NCI-H1436 (cell line): ENCODE data around the gene MED13.

Experiments
- DNase-seq: peaks from one replicate; lab custom pipeline; 2025; lab: John Stamatoyannopoulos, UW

Gene MED13

GRCh38 chr17:62064791-62065563 lies at the start of gene MED13:
TSS of gene MED13 (minus strand) at chr17:62065278. CDS start at chr17:62065205, 73 bp downstream.
- peak; percentile 32 for DNase-seq

GRCh38 chr17:62112229-62112628 lies 47.2 kb upstream of the MED13 start:
- DNase-seq: no peak

- DNase-seq: no peak
Observed at GRCh38 chr17:62111562-62112171, 46.6 kb upstream of the MED13 start.

GRCh38 chr17:62110923-62111484 lies 45.9 kb upstream of the MED13 start:
- DNase-seq: no peak

- DNase-seq: no peak
Observed at GRCh38 chr17:62109924-62110323, 44.8 kb upstream of the MED13 start.

GRCh38 chr17:62109378-62109902 lies 44.4 kb upstream of the MED13 start:
- DNase-seq: peak; percentile 93

GRCh38 chr17:62105861-62106260 lies 40.8 kb upstream of the MED13 start:
- DNase-seq: no peak

GRCh38 chr17:62105357-62105756 lies 40.3 kb upstream of the MED13 start:
- DNase-seq: no peak

GRCh38 chr17:62101515-62101914 lies 36.4 kb upstream of the MED13 start:
- DNase-seq: no peak

GRCh38 chr17:62101090-62101489 lies 36.0 kb upstream of the MED13 start:
- DNase-seq: peak; percentile 79

GRCh38 chr17:62100055-62100454 lies 35.0 kb upstream of the MED13 start:
- no peak for DNase-seq

GRCh38 chr17:62099532-62099931 lies 34.5 kb upstream of the MED13 start:
- DNase-seq: no peak

GRCh38 chr17:62098623-62099231 lies 33.6 kb upstream of the MED13 start:
- DNase-seq: no peak

GRCh38 chr17:62096401-62096670 lies 31.3 kb upstream of the MED13 start:
- DNase-seq: no peak

- DNase-seq: no peak
Observed at GRCh38 chr17:62094175-62094574, 29.1 kb upstream of the MED13 start.

- DNase-seq: no peak
Observed at GRCh38 chr17:62093188-62094155, 28.4 kb upstream of the MED13 start.

GRCh38 chr17:62092784-62093183 lies 27.7 kb upstream of the MED13 start:
- DNase-seq: no peak

GRCh38 chr17:62091804-62092203 lies 26.7 kb upstream of the MED13 start:
- DNase-seq: no peak

- DNase-seq: no peak
Observed at GRCh38 chr17:62090868-62091267, 25.8 kb upstream of the MED13 start.

- DNase-seq: no peak
Observed at GRCh38 chr17:62090021-62090824, 25.1 kb upstream of the MED13 start.

GRCh38 chr17:62089334-62089733 lies 24.3 kb upstream of the MED13 start:
- no peak for DNase-seq
